GM20000 (cell line): ENCODE measurements around the gene ABLIM2.

Source experiments
- DNase-seq: peaks from one replicate; pipeline ENCODE4 v3.0.0; 2012; ENCODE audit warnings: low spot score
- CTCF ChIP-seq: IDR thresholded peaks from 2 replicates; pipeline ENCODE4 v1.5.1; 2012; ENCODE audit warnings: mild to moderate bottlenecking, control low read depth; ENCODE audit errors: extremely low read depth, missing control alignments

Gene ABLIM2

GRCh38 chr4:8184061-8184460 is 25.4 kb upstream of the ABLIM2 start:
- DNase-seq = no peak
- no peak for TF ChIP-seq CTCF

GRCh38 chr4:8182858-8183725 is 24.5 kb upstream of the ABLIM2 start:
- no peak for DNase-seq
- TF ChIP-seq CTCF = no peak

DNA sequence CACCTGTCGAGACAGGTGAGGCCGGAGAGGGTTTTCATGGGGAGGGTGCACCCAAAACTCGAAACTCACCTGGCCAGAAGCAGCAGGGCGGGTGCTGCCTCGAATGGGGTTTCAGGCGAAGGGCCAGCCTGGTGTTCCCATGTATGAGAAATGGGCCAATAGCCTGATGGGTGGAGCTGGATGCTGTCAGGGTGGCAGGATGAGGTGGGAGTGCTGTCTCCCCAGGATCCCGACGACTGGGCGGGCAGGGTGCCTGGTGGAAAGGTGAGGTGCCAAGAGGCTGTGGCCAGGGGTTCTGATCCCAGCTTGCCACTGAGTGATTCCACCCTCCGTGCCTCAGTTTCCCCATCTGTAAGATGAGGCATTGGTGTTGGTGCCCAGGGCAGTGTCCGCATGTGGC is 23.7 kb upstream of the ABLIM2 start:
- TF ChIP-seq CTCF = no peak
- no peak for DNase-seq

DNA sequence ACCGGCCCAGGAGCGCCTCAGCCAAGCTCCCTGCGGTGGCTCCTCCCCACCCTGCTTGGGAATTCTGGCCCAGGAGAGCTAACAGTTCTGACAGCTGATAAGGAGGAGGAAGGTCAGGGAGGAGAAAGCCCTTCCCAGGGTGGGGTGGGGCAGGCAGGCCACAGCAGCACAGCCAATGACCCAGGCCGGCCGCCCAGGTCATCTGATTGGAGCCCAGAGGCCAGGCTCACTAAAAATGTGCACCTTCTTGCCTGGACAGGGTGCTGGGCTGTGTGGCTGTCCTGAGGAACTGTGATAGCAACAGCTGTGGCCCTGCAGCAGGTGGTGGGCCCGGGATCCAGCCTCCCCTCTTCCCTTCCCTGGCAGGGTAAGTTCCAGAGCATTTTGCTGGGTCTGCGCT is 23.2 kb upstream of the ABLIM2 start:
- TF ChIP-seq CTCF = no peak
- DNase-seq = no peak

GRCh38 chr4:8181119-8181518 is 22.5 kb upstream of the ABLIM2 start:
- TF ChIP-seq CTCF = no peak
- no peak for DNase-seq

DNA sequence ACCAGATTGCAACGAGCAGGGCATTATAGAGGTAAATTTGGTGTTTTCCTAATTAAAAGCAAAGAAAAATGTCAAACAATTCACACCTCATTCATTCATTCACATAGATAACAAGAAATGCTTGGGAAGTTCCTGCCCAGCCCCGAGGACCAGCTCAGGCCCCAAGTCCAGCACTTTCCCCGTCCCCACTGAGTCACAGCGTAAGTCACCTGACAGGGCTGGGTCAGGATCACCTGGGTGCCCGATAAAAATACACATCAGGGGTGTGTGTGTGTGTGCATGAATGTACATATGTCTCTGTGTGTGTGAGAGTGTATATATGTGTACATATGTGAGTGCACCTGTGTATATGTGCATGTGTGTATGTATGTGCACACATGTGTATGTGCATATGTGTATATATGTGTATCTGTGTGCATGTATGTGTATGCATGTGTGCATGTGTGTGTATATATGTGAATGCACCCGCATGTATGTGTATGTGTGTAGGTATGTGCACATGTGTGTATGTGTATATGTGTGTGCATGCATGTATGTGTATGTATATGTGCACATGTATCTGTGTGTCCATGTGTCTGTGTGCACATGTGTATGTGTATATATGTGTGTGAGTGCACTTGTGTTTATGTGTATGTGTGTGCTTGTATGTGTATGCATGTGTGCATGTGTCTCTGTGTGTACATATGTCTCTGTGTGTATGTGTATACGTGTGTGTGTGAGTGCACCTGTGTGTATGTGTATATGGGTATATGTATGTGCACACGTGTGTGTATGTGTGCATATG is 21.9 kb upstream of the ABLIM2 start:
- TF ChIP-seq CTCF = no peak
- DNase-seq = no peak

- no peak for DNase-seq
- no peak for TF ChIP-seq CTCF
These were observed 21.2 kb upstream of the ABLIM2 start for GRCh38 chr4:8179771-8180170.
